HG02610 (cell line): Measurements from ENCODE around the gene HASPIN.

Experiments
- ATAC-seq: cut with Tn5 transposase; IDR thresholded peaks from one replicate; pipeline ENCODE4 v1.9.1; 2021; ENCODE audit warnings: mild to moderate bottlenecking, moderate library complexity; ENCODE audit not compliant: unreplicated experiment

HASPIN gene

GRCh38 chr17:3723556-3724377 lies at the start of gene HASPIN:
TSS of gene HASPIN (plus strand) at chr17:3723903. CDS start at chr17:3723936, 33 bp downstream.
- peak; percentile 72 for ATAC-seq

GRCh38 chr17:3675886-3676285 lies 47.8 kb upstream of the HASPIN start:
- ATAC-seq = no peak

GRCh38 chr17:3678095-3678820 lies 45.4 kb upstream of the HASPIN start:
- ATAC-seq = no peak

- no peak for ATAC-seq
Measured at GRCh38 chr17:3678821-3679530, 44.7 kb upstream of the HASPIN start.

DNA sequence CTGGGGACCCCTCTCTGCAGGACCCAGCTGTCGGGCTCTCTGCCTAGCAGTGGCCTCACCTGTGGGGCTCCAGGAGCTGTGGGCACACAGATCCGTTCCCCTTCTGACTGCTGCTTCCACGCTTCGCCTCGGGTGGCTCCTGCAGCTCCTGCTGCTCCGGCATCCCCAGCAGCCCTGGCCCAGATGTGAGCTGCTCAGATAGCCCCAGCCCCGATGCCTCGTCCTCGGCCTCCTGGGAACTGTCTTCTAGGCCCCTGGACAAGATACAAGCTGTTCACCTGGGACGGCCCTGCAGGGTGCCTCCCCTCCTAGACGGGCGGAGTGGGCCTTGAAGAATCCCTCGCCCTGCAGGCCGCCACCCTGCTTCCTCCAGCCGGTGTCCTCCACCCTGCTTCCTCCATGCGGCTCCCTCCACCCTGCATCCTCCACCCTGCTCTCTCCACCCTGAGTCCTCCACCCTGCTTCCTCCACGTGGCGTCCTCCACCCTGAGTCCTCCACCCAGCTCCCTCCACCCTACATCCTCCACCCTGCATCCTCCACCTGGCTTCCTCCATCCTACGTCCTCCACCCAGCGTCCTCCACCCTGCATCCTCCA lies 44.1 kb upstream of the HASPIN start:
- ATAC-seq = no peak

GRCh38 chr17:3681057-3681456 lies 42.6 kb upstream of the HASPIN start:
- ATAC-seq = no peak

DNA sequence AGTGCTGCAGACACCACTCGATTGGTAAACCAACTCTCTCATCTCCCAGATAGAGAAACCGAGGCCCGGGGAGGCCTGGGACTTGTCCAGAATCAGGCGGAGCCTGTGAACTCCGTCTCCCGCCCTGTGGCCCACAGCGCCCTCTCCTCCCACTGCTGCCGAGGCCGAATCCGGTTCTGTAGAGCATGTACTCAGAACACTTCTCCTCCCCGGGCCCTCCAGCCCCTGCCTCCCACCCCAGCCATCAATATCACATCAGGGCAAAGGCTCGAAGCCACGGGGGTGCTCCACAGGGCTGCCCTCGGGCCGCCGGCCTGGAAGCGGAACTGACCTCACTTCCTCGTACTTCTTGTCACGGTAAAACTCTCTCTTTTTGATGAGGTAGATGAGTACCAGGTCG lies 42.1 kb upstream of the HASPIN start:
- ATAC-seq = no peak

GRCh38 chr17:3682033-3682432 lies 41.7 kb upstream of the HASPIN start:
- no peak for ATAC-seq

DNA sequence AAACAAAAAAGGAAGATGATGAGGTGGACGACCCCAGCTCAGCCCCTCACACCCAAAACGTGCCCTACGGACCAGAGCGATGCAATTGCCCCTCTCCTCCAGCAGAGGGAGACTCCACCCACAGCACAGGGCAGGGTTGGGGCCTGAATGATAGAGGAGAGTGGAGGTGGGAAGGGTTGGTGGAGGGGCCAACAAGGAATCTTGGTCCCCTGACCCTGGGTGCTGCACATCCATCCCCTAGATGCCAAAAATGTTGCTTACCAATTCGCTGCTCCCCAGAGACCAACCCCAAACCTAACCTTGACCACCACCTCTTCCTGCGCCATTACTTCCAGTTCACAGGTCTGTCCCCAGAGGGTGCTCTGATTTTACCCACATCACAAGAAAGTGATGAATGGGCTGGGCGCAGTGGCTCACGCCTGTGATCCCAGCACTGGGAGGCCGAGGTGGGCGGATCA lies 40.6 kb upstream of the HASPIN start:
- peak; percentile 42 for ATAC-seq

GRCh38 chr17:3685174-3685573 lies 38.5 kb upstream of the HASPIN start:
- ATAC-seq = no peak

- no peak for ATAC-seq
Measured at GRCh38 chr17:3688027-3688553, 35.6 kb upstream of the HASPIN start.

GRCh38 chr17:3688852-3689261 lies 34.8 kb upstream of the HASPIN start:
- ATAC-seq = no peak

DNA sequence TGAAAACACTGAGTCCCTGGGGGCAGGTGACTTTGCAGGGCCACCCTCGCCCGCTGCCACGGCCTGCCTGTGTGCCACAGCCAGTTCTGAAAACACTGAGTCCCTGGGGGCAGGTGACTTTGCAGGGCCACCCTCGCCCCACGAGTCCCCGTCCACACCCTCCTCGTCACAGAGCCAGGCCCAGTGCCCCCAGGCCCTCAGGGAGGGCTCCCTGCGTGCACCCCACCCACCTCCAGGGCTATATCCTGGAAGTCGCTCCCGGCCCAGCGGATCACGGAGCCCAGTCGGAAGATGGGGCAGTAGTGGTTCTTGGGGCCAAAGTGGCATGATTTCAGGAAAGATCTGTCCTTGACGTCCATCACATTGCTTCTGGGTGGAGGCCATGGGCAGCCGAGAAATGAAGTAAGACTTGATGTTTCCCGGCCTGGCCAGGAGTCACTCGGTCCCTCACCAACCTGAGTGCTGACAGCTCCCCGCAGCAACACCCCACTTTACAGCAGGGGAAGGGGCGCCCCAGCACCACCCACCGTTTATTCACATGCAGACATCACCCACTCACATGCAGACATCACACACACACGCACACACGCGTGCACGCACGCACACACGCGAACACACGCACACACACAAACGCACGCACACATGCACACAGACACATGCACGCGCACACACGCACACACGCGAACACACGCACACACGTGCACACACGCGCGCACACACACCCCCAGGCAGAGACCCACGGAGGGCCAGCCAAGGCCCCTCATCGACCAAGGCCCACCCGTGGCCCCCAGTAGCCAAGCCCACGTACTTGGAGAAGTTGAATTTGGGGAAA lies 34.2 kb upstream of the HASPIN start:
- ATAC-seq = no peak

DNA sequence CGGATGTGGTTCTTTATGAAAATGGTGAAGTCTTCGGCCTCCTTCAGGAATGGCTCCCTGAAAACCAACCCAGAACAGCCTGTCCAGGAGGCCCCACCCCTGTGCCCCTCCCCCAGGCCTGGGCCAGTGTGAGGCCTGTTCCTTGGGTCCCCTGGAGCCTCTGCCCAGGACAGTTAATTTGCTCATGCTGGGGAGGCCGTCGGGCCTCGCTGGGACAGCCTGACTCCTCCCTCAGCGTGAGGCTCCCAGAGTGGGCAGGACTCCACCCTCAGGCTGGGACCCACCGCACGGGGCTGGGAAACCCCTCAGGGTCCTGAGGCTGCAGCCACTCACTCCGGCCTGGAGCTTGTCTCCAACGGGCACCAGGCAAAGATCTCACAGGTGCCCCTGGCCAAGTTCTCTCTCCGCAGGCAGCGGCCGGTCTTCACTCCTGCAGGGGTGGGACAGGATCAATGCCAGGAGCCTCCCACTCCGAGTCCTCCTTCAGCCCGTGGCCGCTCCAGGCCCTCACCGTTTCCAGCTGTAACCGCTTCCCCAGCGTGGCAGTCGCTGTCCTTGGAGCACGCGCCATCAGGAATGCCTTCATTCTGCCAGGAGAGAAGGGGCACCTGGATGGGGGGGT lies 33.5 kb upstream of the HASPIN start:
- ATAC-seq = no peak

DNA sequence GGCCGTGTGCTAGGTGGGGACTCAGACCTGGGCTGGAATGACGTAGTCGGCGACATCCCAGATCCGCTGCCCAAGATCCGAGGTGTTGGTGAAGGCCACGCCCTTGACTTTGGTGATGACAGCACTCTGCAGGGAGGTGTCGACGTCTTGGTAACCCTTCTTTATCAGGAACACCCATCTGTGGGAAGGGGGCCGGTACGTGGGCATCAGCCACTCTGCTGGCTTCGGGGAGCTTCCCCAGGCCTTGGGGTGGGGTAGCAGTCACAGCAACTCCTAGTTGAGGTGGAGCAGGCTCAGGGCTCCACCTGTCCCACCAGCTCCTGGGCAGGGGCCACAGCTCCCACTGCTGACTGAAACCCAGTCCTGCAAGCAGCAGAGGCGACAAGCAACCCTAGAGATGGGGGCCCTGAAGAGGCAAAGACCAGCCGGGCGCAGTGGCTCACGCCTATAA lies 32.1 kb upstream of the HASPIN start:
- no peak for ATAC-seq

- no peak for ATAC-seq
Measured at GRCh38 chr17:3692346-3692745, 31.4 kb upstream of the HASPIN start.

GRCh38 chr17:3693141-3693540 lies 30.6 kb upstream of the HASPIN start:
- no peak for ATAC-seq

GRCh38 chr17:3693829-3694231 lies 29.9 kb upstream of the HASPIN start:
- peak; percentile 62 for ATAC-seq

GRCh38 chr17:3695129-3695722 lies 28.5 kb upstream of the HASPIN start:
- no peak for ATAC-seq
